Measurements from ENCODE around the gene PAPOLA.

PAPOLA gene

DNA sequence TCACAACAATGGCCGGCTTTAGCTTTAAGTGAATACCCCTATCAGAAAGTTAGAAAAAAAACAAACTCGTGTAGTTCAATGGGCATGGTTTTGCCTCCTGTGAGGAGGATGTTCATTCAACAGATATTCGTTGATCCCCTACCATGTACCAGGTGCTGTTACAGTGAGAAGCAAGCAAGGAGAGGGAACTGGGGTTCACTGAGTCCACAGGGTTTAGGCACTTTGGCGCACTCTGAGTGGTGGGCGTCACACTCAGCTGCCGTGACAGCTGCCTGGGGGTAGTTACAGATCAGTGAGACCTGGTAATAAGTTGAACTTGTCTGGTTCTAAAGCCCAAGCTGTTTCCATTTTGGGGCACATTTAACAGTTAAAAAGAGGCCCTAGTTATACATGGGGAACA lies 74.2 kb downstream of the PAPOLA start:
- POLR2A ChIA-PET: no interaction called here
- DNase-seq (ENCODE audit: extremely low spot score): no peak
- TF ChIP-seq, protein P1, sequence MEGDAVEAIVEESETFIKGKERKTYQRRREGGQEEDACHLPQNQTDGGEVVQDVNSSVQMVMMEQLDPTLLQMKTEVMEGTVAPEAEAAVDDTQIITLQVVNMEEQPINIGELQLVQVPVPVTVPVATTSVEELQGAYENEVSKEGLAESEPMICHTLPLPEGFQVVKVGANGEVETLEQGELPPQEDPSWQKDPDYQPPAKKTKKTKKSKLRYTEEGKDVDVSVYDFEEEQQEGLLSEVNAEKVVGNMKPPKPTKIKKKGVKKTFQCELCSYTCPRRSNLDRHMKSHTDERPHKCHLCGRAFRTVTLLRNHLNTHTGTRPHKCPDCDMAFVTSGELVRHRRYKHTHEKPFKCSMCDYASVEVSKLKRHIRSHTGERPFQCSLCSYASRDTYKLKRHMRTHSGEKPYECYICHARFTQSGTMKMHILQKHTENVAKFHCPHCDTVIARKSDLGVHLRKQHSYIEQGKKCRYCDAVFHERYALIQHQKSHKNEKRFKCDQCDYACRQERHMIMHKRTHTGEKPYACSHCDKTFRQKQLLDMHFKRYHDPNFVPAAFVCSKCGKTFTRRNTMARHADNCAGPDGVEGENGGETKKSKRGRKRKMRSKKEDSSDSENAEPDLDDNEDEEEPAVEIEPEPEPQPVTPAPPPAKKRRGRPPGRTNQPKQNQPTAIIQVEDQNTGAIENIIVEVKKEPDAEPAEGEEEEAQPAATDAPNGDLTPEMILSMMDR (IDR thresholded peaks at IDR 0.05; ENCODE audit: control extremely low read depth, extremely low read depth, low read depth, missing control alignments): no peak
- CTCF ChIA-PET: interaction anchor here (1.3 to 7.6 kb wide), 3 partner anchors 11 to 162 kb away, joined by 4 to 48 read pairs (median 5); no protein-coding TSS in a partner anchor

DNA sequence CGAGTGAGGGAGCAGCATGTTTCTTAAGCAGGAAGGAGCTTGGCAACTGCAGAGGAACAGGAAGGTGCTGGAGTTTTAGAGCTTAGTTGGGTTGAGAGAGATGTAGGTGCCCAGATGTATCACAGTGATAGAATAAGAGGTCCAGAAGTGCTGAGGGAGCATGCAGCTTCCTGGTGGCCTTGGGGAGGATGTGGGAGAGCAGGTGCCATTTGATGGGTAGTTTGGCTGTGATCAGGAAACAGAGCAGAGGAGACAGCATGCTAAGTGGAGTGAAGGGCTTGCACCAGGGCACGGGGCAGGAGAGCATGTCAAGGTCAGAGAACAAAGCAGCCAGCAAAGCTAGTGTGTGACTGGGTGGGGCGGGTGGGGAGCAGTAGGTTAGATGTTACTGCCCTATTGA lies 74.8 kb downstream of the PAPOLA start:
- DNase-seq (ENCODE audit: extremely low spot score): peak; percentile 5
- ChIA-PET CTCF (interaction anchor here (1.3 to 7.6 kb wide), 3 partner anchors 12 to 162 kb away, joined by 4 to 48 read pairs (median 5); no protein-coding TSS in a partner anchor), POLR2A (no interaction called here)
- TF ChIP-seq, protein P1 (IDR thresholded peaks at IDR 0.05; ENCODE audit: control extremely low read depth, extremely low read depth, low read depth, missing control alignments): no peak

DNA sequence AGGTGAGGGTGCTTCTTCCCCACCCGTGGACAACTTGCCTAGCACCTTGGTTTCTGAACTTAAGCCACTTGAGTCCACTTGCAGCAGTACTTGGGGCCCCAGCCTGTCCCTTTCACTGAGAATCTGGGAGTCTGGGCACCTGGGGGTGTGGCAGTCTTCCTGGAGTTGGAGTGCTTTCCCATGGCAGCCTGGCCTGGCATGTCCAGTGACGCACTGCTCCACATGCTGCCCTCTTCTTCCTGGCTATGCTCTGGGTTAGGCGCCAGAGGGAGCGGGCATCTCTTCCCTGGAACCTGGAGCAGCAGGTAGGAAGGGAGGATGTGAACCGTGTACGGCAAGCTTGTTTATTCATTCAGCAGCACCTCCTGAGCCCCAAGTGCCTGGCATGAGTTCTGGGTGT lies 76.4 kb downstream of the PAPOLA start:
- DNase-seq (ENCODE audit: extremely low spot score): no peak
- CTCF ChIA-PET: interaction anchor here (4.3 kb wide), 1 partner anchor 12 kb away, joined by 25 read pairs; no protein-coding TSS in a partner anchor
- TF ChIP-seq, protein P1 (IDR thresholded peaks at IDR 0.05; ENCODE audit: control extremely low read depth, extremely low read depth, low read depth, missing control alignments): no peak
- POLR2A ChIA-PET: no interaction called here

DNA sequence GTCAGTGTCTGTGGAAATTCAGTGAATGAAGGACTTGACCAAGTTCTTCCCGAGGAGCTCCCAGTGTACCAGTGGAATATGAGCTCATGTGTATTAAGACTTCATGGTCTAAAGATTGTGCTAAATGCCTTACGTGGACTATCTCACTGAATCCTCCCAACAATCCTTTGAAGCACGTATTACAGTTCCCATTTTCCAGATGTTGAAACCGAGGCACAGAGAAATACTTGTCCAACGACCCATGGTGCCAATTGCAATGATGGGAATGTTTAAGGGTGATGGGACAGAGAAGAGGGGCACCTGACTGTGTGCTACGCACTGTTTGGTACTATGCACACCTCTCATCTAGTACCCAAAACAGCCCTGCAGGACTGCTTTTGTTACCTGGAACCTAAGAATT lies 77.2 kb downstream of the PAPOLA start:
- ChIA-PET CTCF (interaction anchor here (1.2 to 4.3 kb wide), 4 partner anchors 7 to 162 kb away, joined by 3 to 25 read pairs (median 10); no protein-coding TSS in a partner anchor), POLR2A (no interaction called here)
- TF ChIP-seq, protein P1 (IDR thresholded peaks at IDR 0.05; ENCODE audit: control extremely low read depth, extremely low read depth, low read depth, missing control alignments): no peak
- DNase-seq (ENCODE audit: extremely low spot score): no peak

DNA sequence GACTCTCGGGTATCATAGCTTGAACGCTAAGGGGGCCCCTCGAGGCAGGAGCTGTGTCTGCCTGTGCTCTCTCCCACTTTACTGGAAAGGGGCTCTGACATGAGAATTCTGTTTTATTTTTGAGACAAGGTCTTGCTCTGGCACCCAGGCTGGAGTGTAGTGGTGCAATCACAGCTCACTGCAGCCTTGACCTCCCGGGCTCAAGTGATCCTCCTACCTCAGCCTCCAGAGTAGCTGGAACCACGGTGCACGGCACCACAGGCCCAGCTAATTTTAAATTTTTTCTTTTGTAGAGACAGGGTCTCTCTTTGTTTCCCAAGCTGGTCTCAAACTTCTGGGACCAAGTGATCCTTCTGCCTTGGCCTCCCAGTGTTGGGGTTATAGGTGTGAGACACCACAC lies 77.7 kb downstream of the PAPOLA start:
- CTCF ChIA-PET: interaction anchor here (1.2 to 4.3 kb wide), 4 partner anchors 7 to 162 kb away, joined by 3 to 25 read pairs (median 10); no protein-coding TSS in a partner anchor
- no peak for DNase-seq (ENCODE audit: extremely low spot score)
- POLR2A ChIA-PET: no interaction called here
- TF ChIP-seq, protein P1 (IDR thresholded peaks at IDR 0.05; ENCODE audit: control extremely low read depth, extremely low read depth, low read depth, missing control alignments): no peak

DNA sequence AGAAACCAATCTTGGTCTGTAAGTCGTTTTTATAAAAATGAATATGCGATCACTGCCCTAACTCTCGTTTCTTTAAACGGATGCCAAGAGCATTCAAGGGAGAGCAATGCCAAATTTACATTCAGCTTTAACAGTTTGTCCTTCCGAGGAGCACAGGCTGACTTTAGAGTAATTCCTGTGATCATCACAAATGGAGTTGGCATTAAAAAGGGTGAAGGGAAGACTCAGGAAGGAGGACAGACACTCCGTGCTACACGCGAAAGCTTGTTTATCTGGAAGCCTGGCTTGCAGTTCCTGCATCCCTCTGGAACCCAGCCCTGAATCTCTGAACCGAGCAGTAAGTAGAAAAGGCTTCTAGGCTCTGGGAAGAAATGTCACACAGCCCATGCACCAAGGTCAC lies 78.4 kb downstream of the PAPOLA start:
- no peak for DNase-seq (ENCODE audit: extremely low spot score)
- CTCF ChIA-PET: interaction anchor here (1.2 to 4.3 kb wide), 4 partner anchors 8 to 161 kb away, joined by 4 to 25 read pairs (median 10); no protein-coding TSS in a partner anchor

More for the DNA sequence above, 78.4 kb downstream of the PAPOLA start:
- TF ChIP-seq, protein P1 (IDR thresholded peaks at IDR 0.05; ENCODE audit: control extremely low read depth, extremely low read depth, low read depth, missing control alignments): no peak
- POLR2A ChIA-PET: no interaction called here
